HepG2 (cell line): ENCODE data around the gene ORC1. TPM values are rescaled to one million over a fixed set of nuclear protein-coding genes. Genes with fewer than 3 reads are reported as not detected.

ENCODE experiments used
- ATAC-seq: fragments of 200-7000 bp; cut with Tn5 transposase; 3 replicates; pipeline ENCODE4 v1.9.1; 2020; ENCODE audit warnings: mild to moderate bottlenecking, moderate library complexity
- BruUV-seq: library from RNA; stranded (reverse); fragments of 400-500 nt; replicated peaks from 2 replicates; lab custom pipeline; 2021; lab: Mats Ljungman, UMichigan
- CTCF ChIA-PET: fragments of 300-600 bp; formaldehyde crosslinking; extraction: SDS; loops from one replicate; lab custom pipeline; 2021; ENCODE audit warnings: low total read pairs, inconsistent platforms, low intra/inter-chr PET ratio; lab: Yijun Ruan, JAX
- POLR2A ChIA-PET: fragments of 350-600 bp; sonication (Branson Sonifier 250); formaldehyde crosslinking; loops from one replicate; lab custom pipeline; 2020; ENCODE audit warnings: antibody characterized with exemption, inconsistent platforms; lab: Yijun Ruan, JAX
- DNase-seq: peaks from one replicate; pipeline ENCODE4 v3.0.0-alpha.2; 2015; ENCODE audit warnings: low spot score
- FAIRE-seq: peaks from 3 replicates; lab custom pipeline; 2011; peaks lifted over from hg19 to GRCh38; lab: Jason Lieb, UNC
- H2AFZ ChIP-seq: one replicate; pipeline ENCODE4 v1.6.1; 2011; ENCODE audit warnings: low read length, inconsistent platforms
- H3K27ac ChIP-seq: fragments of 300-600 bp; 3 replicates; pipeline ENCODE4 v1.8.0; 2011; ENCODE audit warnings: mixed run types, mild to moderate bottlenecking, mixed read lengths, low read length, inconsistent platforms; ENCODE audit not compliant: insufficient read depth; ENCODE audit errors: extremely low read length
- H3K27me3 ChIP-seq, 2 experiments: fragments of 200-600 bp in 1 of 2; 2 replicates in 1 of 2; 3 replicates in 1 of 2; pipeline versions ENCODE4 v1.6.0 to v1.8.0; 2011; ENCODE audit warnings: low read length in 2 of 2, mild to moderate bottlenecking in 2 of 2, moderate library complexity in 2 of 2, inconsistent platforms in 1 of 2; ENCODE audit not compliant: insufficient read depth in 2 of 2, control insufficient read depth in 1 of 2
- H3K36me3 ChIP-seq, 2 experiments: fragments of 200-600 bp in 1 of 2; replicated peaks in 1 of 2; 2 replicates in 1 of 2; 3 replicates in 1 of 2; pipeline versions ENCODE4 v1.5.1 to v1.8.0; 2011; ENCODE audit warnings: low read length in 2 of 2, inconsistent platforms in 1 of 2; ENCODE audit not compliant: insufficient read depth in 2 of 2, control insufficient read depth in 1 of 2
- H3K4me1 ChIP-seq: 2 replicates; pipeline ENCODE4 v1.5.1; 2012; ENCODE audit warnings: low read length, inconsistent platforms; ENCODE audit not compliant: insufficient read depth
- H3K4me2 ChIP-seq: 2 replicates; pipeline ENCODE4 v1.6.0; 2011; ENCODE audit warnings: low read depth, low read length, inconsistent platforms
- H3K4me3 ChIP-seq, 3 experiments: fragments of 200-600 bp in 1 of 3; sonication (generic), shearing (Covaris generic) in 1 of 3; replicated peaks in 1 of 3; 2 replicates each; pipeline ENCODE4 v1.5.1; 2011 to 2016; ENCODE audit warnings: low read length in 3 of 3, inconsistent platforms in 2 of 3, low read depth in 2 of 3, mild to moderate bottlenecking in 2 of 3, control low read depth in 1 of 3, mixed read lengths in 1 of 3; ENCODE audit not compliant: insufficient read depth in 1 of 3
- H3K79me2 ChIP-seq: one replicate; pipeline ENCODE4 v1.6.1; 2011; ENCODE audit warnings: low read length, inconsistent platforms; ENCODE audit not compliant: insufficient read depth
- H3K9ac ChIP-seq: 2 replicates; pipeline ENCODE4 v1.6.0; 2011; ENCODE audit warnings: mild to moderate bottlenecking, low read depth, low read length, inconsistent platforms; ENCODE audit not compliant: insufficient read depth
- H3K9me3 ChIP-seq: 2 replicates; pipeline ENCODE4 v1.5.1; 2012; ENCODE audit warnings: mild to moderate bottlenecking, low read length
- H4K20me1 ChIP-seq: 2 replicates; pipeline ENCODE4 v1.6.0; 2011; ENCODE audit warnings: inconsistent platforms, mild to moderate bottlenecking, low read length, moderate library complexity; ENCODE audit not compliant: insufficient read depth
- ERF ChIP-seq: IDR thresholded peaks from 2 replicates; pipeline ENCODE4 v1.6.1; 2018; ENCODE audit warnings: missing biosample characterization, missing genetic modification reagents
- ESRRA ChIP-seq: sonication (generic); formaldehyde crosslinking; IDR thresholded peaks from 2 replicates; pipeline ENCODE4 v1.5.1; 2020; ENCODE audit warnings: mild to moderate bottlenecking, low read depth, missing genetic modification reagents
- NCOA1 ChIP-seq: sonication (generic); formaldehyde crosslinking; IDR thresholded peaks from 2 replicates; pipeline ENCODE4 v1.9.0; 2021; ENCODE audit warnings: missing genetic modification reagents
- POLR2A ChIP-seq, 2 experiments: IDR thresholded peaks; 2 replicates each; pipeline ENCODE4 v1.6.1; 2011; ENCODE audit warnings: low read depth in 2 of 2, low read length in 2 of 2, mild to moderate bottlenecking in 1 of 2, moderate library complexity in 1 of 2; ENCODE audit not compliant: insufficient read depth in 1 of 2
- SP4 ChIP-seq: sonication (generic); formaldehyde crosslinking; IDR thresholded peaks from 2 replicates; pipeline ENCODE4 v1.8.1; 2023; ENCODE audit warnings: mild to moderate bottlenecking, missing genetic modification reagents
- TOE1 ChIP-seq: sonication (generic); formaldehyde crosslinking; IDR thresholded peaks from 2 replicates; pipeline ENCODE4 v1.4.0; 2020; ENCODE audit warnings: mild to moderate bottlenecking, missing genetic modification reagents
- TOPORS ChIP-seq: sonication (generic); formaldehyde crosslinking; IDR thresholded peaks from 2 replicates; pipeline ENCODE4 v1.8.0; 2023; ENCODE audit warnings: mild to moderate bottlenecking, missing genetic modification reagents
- ZBTB10 ChIP-seq: sonication (generic); formaldehyde crosslinking; IDR thresholded peaks from 2 replicates; pipeline ENCODE4 v1.4.0; 2020; ENCODE audit warnings: missing genetic modification reagents, borderline replicate concordance
- ZFP82 ChIP-seq: sonication (generic); formaldehyde crosslinking; IDR thresholded peaks from 2 replicates; pipeline ENCODE4 v1.5.1; 2020; ENCODE audit warnings: mild to moderate bottlenecking, missing genetic modification reagents, borderline replicate concordance
- ZNF136 ChIP-seq: sonication (generic); formaldehyde crosslinking; IDR thresholded peaks from 2 replicates; pipeline ENCODE4 v1.8.1; 2022; ENCODE audit warnings: low read depth, mild to moderate bottlenecking, moderate library complexity, missing genetic modification reagents
- ZNF276 ChIP-seq: sonication (generic); formaldehyde crosslinking; IDR thresholded peaks from 2 replicates; pipeline ENCODE4 v1.4.0; 2020; ENCODE audit warnings: mild to moderate bottlenecking, low read depth, missing genetic modification reagents
- ZNF354B ChIP-seq: sonication (generic); formaldehyde crosslinking; IDR thresholded peaks from 2 replicates; pipeline ENCODE4 v1.8.0; 2022; ENCODE audit warnings: mild to moderate bottlenecking, missing genetic modification reagents
- ZNF484 ChIP-seq: sonication (generic); formaldehyde crosslinking; IDR thresholded peaks from 2 replicates; pipeline ENCODE4 v1.5.1; 2020; ENCODE audit warnings: mild to moderate bottlenecking, low read depth, missing genetic modification reagents, borderline replicate concordance
- ZNF543 ChIP-seq: sonication (generic); formaldehyde crosslinking; IDR thresholded peaks from 2 replicates; pipeline ENCODE4 v1.4.0; 2020; ENCODE audit warnings: mild to moderate bottlenecking, missing genetic modification reagents
- ZNF678 ChIP-seq: sonication (generic); formaldehyde crosslinking; IDR thresholded peaks from 2 replicates; pipeline ENCODE4 v1.4.0; 2020; ENCODE audit warnings: mild to moderate bottlenecking, missing genetic modification reagents
- WGBS: methylation state at CpG from one replicate; pipeline ENCODE4 v1.1.6; 2017; ENCODE audit warnings: low lambda C conversion rate; 5-methylcytosine and 5-hydroxymethylcytosine counted together
- in situ Hi-C: cut with HindIII; loops from 2 replicates; pipeline ENCODE4 v1.10.0; 2017; ENCODE audit warnings: low pct_unique_long_range_greater_than_20kb; ENCODE audit not compliant: extremely low pct_ligation_motif_present
- intact Hi-C: fragments of 100-400 bp; cut with micrococcal nuclease; formaldehyde crosslinking; loops from one replicate; pipeline ENCODE4 v1.10.0; 2022; ENCODE audit not compliant: unreplicated experiment
- polyA plus RNA-seq, 8 experiments: library from polyadenylated mRNA; depleted of rRNA in 3 of 8; stranded (reverse) in 7 of 8; unstranded in 1 of 8; fragments of >200 nt; fragmentation: Illumina TruSeq in 4 of 8; extraction: Trizol in 4 of 8; gene quantifications; 2 replicates each; pipeline versions ENCODE4 v1.2.1 to v1.2.3, GENCODE V29; 2011 to 2016; ENCODE audit warnings: low read depth in 4 of 8, missing spikeins in 1 of 8, mixed read lengths in 1 of 8; ENCODE audit not compliant: insufficient read depth in 1 of 8
- total RNA-seq, 5 experiments: library from RNA; depleted of rRNA; stranded (reverse); fragments of >200 nt; fragmentation: Illumina TruSeq; extraction: Trizol; gene quantifications; 2 replicates each; pipeline ENCODE4 v1.2.3, GENCODE V29; 2016; ENCODE audit warnings: low read depth in 1 of 5

ORC1 gene
- total and polyA plus RNA-seq, 2 of the 13 experiments (the other 11 are each of a cell fraction or from before 2014, with no cell fraction given), result 7.0 to 23.5 TPM

- H2AFZ ChIP-seq, result peak overlapping the region; percentile 93
- no peaks in the 10 kb centered on the region for H4K20me1 ChIP-seq
- in situ Hi-C loops, result no loop called here
- no peaks in the 10 kb centered on the region; a peak in 1 of 5 replicates for H3K27me3 ChIP-seq
- 0 out of 2 replicates have a peak, but pooled peaks have one; percentile 1 for TF ChIP-seq ZNF276 (CRISPR knock-in tag)
- TF ChIP-seq ZNF678, result no peak
- CTCF ChIA-PET, result no interaction called here
- ATAC-seq (no peak), DNase-seq (no peak), FAIRE-seq (no peak)
- intact Hi-C loops, result no loop called here
- H3K4me1 ChIP-seq, result peaks cover 45% of the 10 kb centered on the region
- no TSS peak for BruUV-seq
- H3K9me3 ChIP-seq, result no peaks in the 10 kb centered on the region
- H3K79me2 ChIP-seq, result peaks cover 14% of the 10 kb centered on the region
- peaks cover 4 to 8% of the 10 kb centered on the region in 2 experiments; a peak in 3 of 5 replicates for H3K36me3 ChIP-seq
- peak overlapping the region; percentile 83 for H3K27ac ChIP-seq
- H3K4me3 ChIP-seq, result peak overlapping the region; percentile 56 to 98 (median 72)
- WGBS, result 73% methylated on average over 5 of the region's 5 CpGs
- POLR2A ChIA-PET, result interaction anchor here (2.1 to 3.0 kb wide), 3 partner anchors 15 to 37 kb away, joined by 13 to 22 read pairs (median 14); partner anchors contain the start of genes ORC1 and PRPF38A
- peak overlapping the region; percentile 66; the same call in 1 of the 2 replicates for H3K9ac ChIP-seq
- H3K4me2 ChIP-seq, result peak overlapping the region; percentile 82
These were observed 37.0 kb downstream of the ORC1 start for GRCh38 chr1:52367272-52367671.

GRCh38 chr1:52366517-52366827, 37.8 kb downstream of the ORC1 start:
- BruUV-seq, result no TSS peak
- peak; percentile 1; the same call in 2 of the 3 replicates for ATAC-seq
- WGBS, result 28% methylated on average over 6 of the region's 8 CpGs
- TF ChIP-seq NCOA1 (CRISPR knock-in tag), result no peak
- TF ChIP-seq ZNF543 (CRISPR knock-in tag), result no peak
- no peak for TF ChIP-seq ERF (CRISPR knock-in tag)
- no peak for TF ChIP-seq TOE1
- TF ChIP-seq TOPORS (CRISPR knock-in tag), result 0 out of 2 replicates have a peak, but pooled peaks have one; percentile 50
- TF ChIP-seq ZNF136, result no peak
- TF ChIP-seq POLR2A (IDR thresholded peaks at IDR 0.05; ENCODE audit: insufficient read depth in 1 of 2, low read depth in 2 of 2, low read length in 2 of 2), result no peak
- TF ChIP-seq ESRRA (CRISPR knock-in tag), result no peak
- TF ChIP-seq ZBTB10 (CRISPR knock-in tag), result no peak
- no peak for TF ChIP-seq ZFP82 (CRISPR knock-in tag)
- no peak for TF ChIP-seq ZNF484 (CRISPR knock-in tag)
- TF ChIP-seq SP4 (CRISPR knock-in tag), result peak; percentile 6; the same call in 1 of the 2 replicates
- TF ChIP-seq ZNF354B (CRISPR knock-in tag), result no peak

More at GRCh38 chr1:52366517-52366827, 37.8 kb downstream of the ORC1 start:
- in situ Hi-C loops (no loop called here), intact Hi-C loops (loop anchor here (1.0 kb wide), 1 partner anchor 38 kb away; the partner anchor contains the start of genes ORC1 and PRPF38A)
- no peaks in the 10 kb centered on the region; a peak in 1 of 5 replicates for H3K27me3 ChIP-seq
- peaks cover 6 to 16% of the 10 kb centered on the region in 2 experiments; a peak in 4 of 5 replicates for H3K36me3 ChIP-seq
- no peaks in the 10 kb centered on the region for H4K20me1 ChIP-seq
- H2AFZ ChIP-seq, result peak overlapping the region; percentile 93
- peaks cover 45% of the 10 kb centered on the region for H3K4me1 ChIP-seq
- H3K9ac ChIP-seq, result peak overlapping the region; percentile 66
- peak overlapping the region; percentile 82 for H3K4me2 ChIP-seq
- FAIRE-seq (no peak), DNase-seq (no peak)
- no peaks in the 10 kb centered on the region for H3K9me3 ChIP-seq
- H3K4me3 ChIP-seq, result peak overlapping the region; percentile 56 to 98 (median 72)
- CTCF ChIA-PET, result no interaction called here
- POLR2A ChIA-PET, result interaction anchor here (1.0 to 3.0 kb wide), 9 partner anchors 14 to 311 kb away, joined by 3 to 22 read pairs (median 3); partner anchors contain the start of genes ORC1, PRPF38A and TXNDC12
- peak overlapping the region; percentile 83 for H3K27ac ChIP-seq
- peaks cover 14% of the 10 kb centered on the region for H3K79me2 ChIP-seq
